Small intestine (tissue), 7 donors: ENCODE results near the gene CHMP1B. TPM values are rescaled to one million over a fixed set of nuclear protein-coding genes. Genes with fewer than 3 reads are reported as not detected.

Experiments
- DNase-seq, 2 donors: peaks; one replicate each; pipeline versions ENCODE4 v3.0.0 to v3.0.0-alpha.2; 2013
- FAIRE-seq: peaks from 2 replicates; lab custom pipeline; 2012; peaks lifted over from hg19 to GRCh38; lab: Jason Lieb, UNC
- H3K27ac ChIP-seq, 3 donors: one replicate each; pipeline ENCODE4 v1.5.1; 2013; ENCODE audit warnings: low read length in 2 of 3, mild to moderate bottlenecking in 2 of 3, control low read depth in 1 of 3, inconsistent platforms in 1 of 3, low read depth in 1 of 3, moderate library complexity in 1 of 3
- H3K27me3 ChIP-seq, 3 donors: one replicate each; pipeline ENCODE4 v1.6.1; 2013; ENCODE audit warnings: low read length in 3 of 3, inconsistent platforms in 1 of 3; ENCODE audit not compliant: control insufficient read depth in 3 of 3, insufficient read depth in 3 of 3
- H3K36me3 ChIP-seq, 3 donors: one replicate each; pipeline ENCODE4 v1.6.1; 2013; ENCODE audit warnings: low read length in 3 of 3, inconsistent platforms in 1 of 3, low read depth in 1 of 3, mild to moderate bottlenecking in 1 of 3, moderate library complexity in 1 of 3; ENCODE audit not compliant: control insufficient read depth in 3 of 3, insufficient read depth in 2 of 3
- H3K4me1 ChIP-seq, 3 donors: one replicate each; pipeline ENCODE4 v1.6.1; 2013; ENCODE audit warnings: low read length in 2 of 3, inconsistent platforms in 1 of 3, low read depth in 1 of 3, mild to moderate bottlenecking in 1 of 3, moderate library complexity in 1 of 3; ENCODE audit not compliant: control insufficient read depth in 3 of 3, insufficient read depth in 2 of 3
- H3K4me3 ChIP-seq, 3 donors: one replicate each; pipeline ENCODE4 v1.5.1; 2013; ENCODE audit warnings: low read length in 3 of 3, control low read depth in 1 of 3, inconsistent platforms in 1 of 3, low read depth in 1 of 3, mild to moderate bottlenecking in 1 of 3, moderate library complexity in 1 of 3
- H3K9me3 ChIP-seq, 2 donors: one replicate each; pipeline ENCODE4 v1.6.1; 2013; ENCODE audit warnings: low read depth in 1 of 2, low read length in 1 of 2; ENCODE audit not compliant: control insufficient read depth in 2 of 2, insufficient read depth in 1 of 2
- WGBS, 3 donors: extraction: QIAGEN DNeasy Blood & Tissue Kit; methylation state at CpG; one replicate each; pipeline ENCODE4 v1.1.7; 2013; 5-methylcytosine and 5-hydroxymethylcytosine counted together
- polyA plus RNA-seq, 4 donors: library from polyadenylated mRNA; stranded (reverse) in 3 of 4; unstranded in 1 of 4; fragments of 200-250 nt in 3 of 4; fragments of 120-200 nt in 1 of 4; gene quantifications; one replicate each; pipeline versions ENCODE4 v1.2.1 to v1.2.3, GENCODE V29; 2013
- donor health status: healthy with polysubstance abuse.
- donor health status: control.
- donor health status: control.
- donor health status: Bipolar disorder and iron deficiency.
- donor health status: healthy.

The CHMP1B gene
- polyA plus RNA-seq, 4 donors: 38.1 to 71.3 (median 60.8) TPM

DNA sequence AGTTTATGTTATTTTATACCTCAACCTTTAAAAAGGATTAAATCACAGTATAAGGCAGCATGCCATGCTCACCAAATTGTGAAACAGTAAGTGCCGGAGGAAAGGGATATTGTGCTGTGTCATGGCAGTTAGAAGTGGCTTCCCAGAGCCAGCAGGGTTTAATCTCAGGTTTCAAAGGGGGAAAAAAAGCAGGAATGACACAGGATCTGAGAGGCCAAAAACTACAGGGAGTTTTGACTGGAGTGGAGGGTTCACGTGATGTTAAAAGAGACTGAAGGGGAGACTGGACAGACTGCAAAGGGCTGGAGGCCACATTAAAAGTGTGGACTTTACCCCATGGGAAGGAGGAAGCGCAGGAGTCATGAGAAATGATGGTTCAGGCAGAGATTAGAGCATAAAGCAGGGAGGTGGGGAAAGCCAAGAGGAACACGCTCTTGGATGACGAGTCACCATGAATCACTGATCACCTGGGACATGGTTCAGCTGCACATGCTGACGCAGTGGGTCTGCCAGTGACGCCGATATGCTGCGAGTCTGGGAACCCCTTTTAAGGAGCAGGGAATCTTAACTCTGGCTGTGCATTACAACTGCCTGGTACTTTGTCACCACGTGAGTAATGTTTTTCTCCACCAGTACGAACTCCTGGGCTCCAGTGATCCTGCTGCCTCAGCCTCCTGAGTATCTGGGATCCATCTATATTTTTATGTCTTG lies 6.1 kb downstream of the CHMP1B start:
- Histone ChIP-seq H3K27me3 (no peaks in the 10 kb centered on the region), H3K36me3 (peaks cover 0 to 5% (median 0%) of the 10 kb centered on the region in 3 donors), H3K4me3 (no peak overlapping the region), H3K9me3 (no peaks in the 10 kb centered on the region), H3K27ac (peak overlapping the region; percentile 63 to 90 (median 87)), H3K4me1 (peaks cover 8 to 19% (median 18%) of the 10 kb centered on the region in 3 donors)
- FAIRE-seq (no peak), DNase-seq (peak; percentile 95 to 97)
- WGBS, 3 donors: 11 to 37% (median 18%) methylated on average over 11 of the region's 11 CpGs

- Histone ChIP-seq H3K36me3 (peaks cover 0 to 5% (median 0%) of the 10 kb centered on the region in 3 donors), H3K4me3 (no peak overlapping the region), H3K4me1 (peaks cover 8 to 13% (median 11%) of the 10 kb centered on the region in 3 donors), H3K27ac (peak overlapping the region in 1 of 3 donors; percentile 80), H3K27me3 (no peaks in the 10 kb centered on the region), H3K9me3 (no peaks in the 10 kb centered on the region)
- 90 to 94% (median 92%) methylated on average over 7 of the region's 7 CpGs for WGBS, 3 donors
- DNase-seq (no peak), FAIRE-seq (no peak)
Measured at GRCh38 chr18:11859282-11859830, 8.1 kb downstream of the CHMP1B start.

DNA sequence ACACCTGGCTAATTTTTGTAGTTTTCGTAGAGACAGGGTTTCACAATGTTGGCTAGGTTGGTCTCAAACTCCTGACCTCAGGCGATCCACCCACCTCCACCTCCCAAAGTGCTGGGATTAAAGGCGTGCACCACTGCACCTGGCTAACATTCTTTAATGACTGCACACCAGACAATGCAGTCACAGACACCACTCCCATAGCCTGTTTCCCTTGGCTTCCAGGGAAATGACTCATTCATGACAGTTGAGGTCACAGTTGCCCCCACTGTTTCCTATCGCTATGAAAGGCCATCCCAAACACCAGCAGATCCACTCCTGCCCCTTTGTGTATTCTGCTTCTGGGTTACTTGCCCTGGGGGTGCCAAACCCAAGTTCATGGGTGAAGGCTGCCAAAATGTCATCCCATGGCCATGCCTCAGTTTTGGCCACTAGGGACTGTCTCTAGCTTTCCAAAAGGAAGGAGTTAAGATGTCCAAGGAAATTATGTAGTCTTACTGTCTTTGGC lies 8.7 kb downstream of the CHMP1B start:
- Histone ChIP-seq H3K27ac (peak overlapping the region in 2 of 3 donors; percentile 28 to 80), H3K4me1 (peaks cover 8 to 13% (median 11%) of the 10 kb centered on the region in 3 donors), H3K27me3 (no peaks in the 10 kb centered on the region), H3K9me3 (no peaks in the 10 kb centered on the region), H3K4me3 (no peak overlapping the region), H3K36me3 (peaks cover 0 to 2% (median 0%) of the 10 kb centered on the region in 3 donors)
- WGBS, 3 donors: 14 to 62% (median 45%) methylated on average over 4 of the region's 4 CpGs
- DNase-seq (peak; percentile 44 to 77), FAIRE-seq (no peak)

DNA sequence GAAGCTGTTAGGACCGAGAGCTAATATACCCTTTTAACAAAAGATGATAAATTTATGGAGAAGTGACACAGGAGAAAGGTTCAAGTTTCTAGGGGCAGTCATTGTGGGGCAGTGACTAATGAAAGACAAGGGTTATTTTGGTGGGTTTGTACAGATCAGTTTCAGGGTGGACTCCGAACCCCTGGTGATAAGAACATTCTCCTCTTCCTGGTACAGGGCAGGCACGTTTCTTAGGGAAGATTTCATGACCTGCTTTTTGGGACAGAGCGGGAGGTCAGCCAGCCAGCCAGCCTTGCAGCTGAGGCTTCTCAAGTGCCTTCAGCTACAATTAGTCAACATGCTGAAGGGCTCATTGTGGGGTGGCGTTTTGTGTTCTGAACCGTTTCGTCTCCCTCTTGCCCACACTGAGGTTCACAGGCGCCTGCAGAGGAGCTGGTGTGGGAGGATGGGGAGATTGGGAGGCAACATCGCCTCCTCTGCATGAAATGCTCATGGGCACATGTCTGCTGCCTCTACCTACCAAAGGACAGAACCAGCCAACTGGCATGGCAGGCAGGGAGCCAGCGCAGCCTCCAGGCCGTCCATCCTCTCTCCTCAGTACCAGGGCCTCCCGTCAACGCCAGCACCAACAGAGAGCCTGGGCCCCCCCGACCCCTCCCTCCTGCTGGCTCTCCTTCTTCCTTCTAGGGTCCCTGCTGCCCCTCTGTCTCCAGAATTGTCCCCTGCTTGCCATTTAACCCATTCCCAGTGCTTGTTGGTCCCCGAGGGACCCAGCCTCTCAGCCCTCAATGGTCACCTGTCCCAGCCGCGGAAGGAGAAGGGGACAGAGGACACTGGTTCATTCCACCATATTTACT lies 9.6 kb downstream of the CHMP1B start:
- Histone ChIP-seq H3K36me3 (no peaks in the 10 kb centered on the region), H3K4me1 (peaks cover 8 to 13% (median 11%) of the 10 kb centered on the region in 3 donors), H3K27me3 (no peaks in the 10 kb centered on the region), H3K27ac (peak overlapping the region in 2 of 3 donors; percentile 17 to 28), H3K9me3 (no peaks in the 10 kb centered on the region), H3K4me3 (no peak overlapping the region)
- WGBS, 3 donors: 77 to 80% (median 80%) methylated on average over 16 to 17 of the region's 17 CpGs
- FAIRE-seq (no peak), DNase-seq (peak in 1 of 2 donors; percentile 66)

DNA sequence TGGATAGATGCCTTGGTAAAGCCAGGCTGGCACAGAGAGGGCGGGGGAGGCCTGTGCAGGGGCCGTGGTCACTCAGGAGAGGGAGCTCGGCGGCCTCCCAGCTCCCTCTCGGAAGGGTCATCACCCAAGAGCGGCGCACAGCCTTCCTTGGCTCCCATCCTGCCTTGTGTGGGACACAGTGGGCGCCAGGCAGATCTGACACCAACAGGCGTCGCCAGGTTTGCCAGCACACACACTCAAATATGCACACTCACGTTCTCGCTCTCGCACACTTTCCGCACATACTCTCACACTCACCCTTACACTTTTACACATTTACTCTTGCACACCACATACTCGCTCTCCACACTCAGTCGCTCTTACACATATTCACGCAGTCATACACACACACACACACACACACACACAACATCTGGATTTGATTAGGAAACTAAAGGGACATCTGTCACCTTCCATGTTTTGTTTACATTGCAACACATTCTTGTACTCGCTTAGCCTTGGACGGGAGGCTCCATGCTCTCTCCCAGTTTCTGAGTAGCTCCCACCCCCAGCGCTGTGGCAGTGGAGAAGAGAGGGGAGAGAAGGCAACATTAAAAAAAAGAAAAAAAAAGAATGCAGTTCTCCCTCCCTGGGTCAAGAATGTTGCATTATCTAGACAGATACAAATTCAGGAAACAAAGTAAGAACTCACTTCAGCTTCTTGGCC lies 10.5 kb downstream of the CHMP1B start:
- Histone ChIP-seq H3K27ac (peak overlapping the region in 2 of 3 donors; percentile 6 to 71), H3K9me3 (no peaks in the 10 kb centered on the region), H3K4me1 (peaks cover 3 to 8% (median 7%) of the 10 kb centered on the region in 3 donors), H3K36me3 (no peaks in the 10 kb centered on the region), H3K27me3 (no peaks in the 10 kb centered on the region), H3K4me3 (no peak overlapping the region)
- 82 to 88% (median 85%) methylated on average over 20 of the region's 20 CpGs for WGBS, 3 donors
- no peak for DNase-seq
- no peak for FAIRE-seq

GRCh38 chr18:11862468-11863137 lies 11.4 kb downstream of the CHMP1B start:
- H3K4me3 ChIP-seq: no peak overlapping the region
- no peaks in the 10 kb centered on the region for H3K9me3 ChIP-seq
- FAIRE-seq (no peak), DNase-seq (peak in 1 of 2 donors; percentile 77)
- 16 to 56% (median 40%) methylated on average over 6 of the region's 6 CpGs for WGBS, 3 donors
- H3K27me3 ChIP-seq: no peaks in the 10 kb centered on the region
- no peaks in the 10 kb centered on the region for H3K36me3 ChIP-seq
- H3K4me1 ChIP-seq: peaks cover 0 to 8% (median 7%) of the 10 kb centered on the region in 3 donors
- peak overlapping the region; percentile 59 to 71 (median 61) for H3K27ac ChIP-seq

DNA sequence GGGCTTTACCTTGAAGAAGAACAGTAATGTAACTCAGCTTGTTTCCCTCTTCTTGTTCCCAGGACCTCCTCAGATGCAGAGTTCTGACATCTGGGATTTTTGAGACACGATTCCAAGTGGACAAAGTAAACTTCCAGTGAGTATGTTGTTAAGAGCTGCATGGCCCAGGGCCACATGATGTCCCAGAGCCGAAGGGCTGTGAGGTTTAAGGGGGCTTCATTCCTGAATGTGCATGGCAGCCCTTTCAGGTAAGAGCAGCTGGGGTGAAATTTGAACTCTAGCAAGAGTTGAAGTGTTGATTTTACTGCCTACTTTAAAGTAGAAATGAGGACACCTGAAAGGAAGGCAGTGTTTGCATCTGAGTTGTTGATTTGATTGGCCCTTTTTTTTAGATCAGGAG lies 13.3 kb downstream of the CHMP1B start:
- H3K36me3 ChIP-seq: no peaks in the 10 kb centered on the region
- H3K4me3 ChIP-seq: no peak overlapping the region
- DNase-seq: no peak
- FAIRE-seq: no peak
- H3K27ac ChIP-seq: no peak overlapping the region
- 57 to 83% (median 78%) methylated on average over 2 of the region's 2 CpGs for WGBS, 3 donors
- H3K4me1 ChIP-seq: peaks cover 0 to 7% (median 6%) of the 10 kb centered on the region in 3 donors
- no peaks in the 10 kb centered on the region for H3K9me3 ChIP-seq
- no peaks in the 10 kb centered on the region for H3K27me3 ChIP-seq
